Body of pancreas (tissue), 4 donors: ENCODE measurements around the gene PIP5K1A.
"Not testable (repeated sequence)": the region's sequence is repeated elsewhere in the genome, so short reads cannot be mapped to it uniquely, and the experiment has no call there.

ENCODE experiments used
- CTCF ChIP-seq, 7 experiments: fragments of 450-650 bp in 4 of 7; fragments of 200-600 bp in 3 of 7; sonication (generic) in 3 of 7; IDR thresholded peaks; one replicate each; pipeline ENCODE4 v1.5.1; 2016 to 2019; ENCODE audit warnings: antibody characterized with exemption in 7 of 7
- POLR2A ChIP-seq, 3 donors: fragments of 450-650 bp; IDR thresholded peaks; one replicate each; pipeline ENCODE4 v1.6.1; 2016; ENCODE audit warnings: antibody characterized with exemption in 3 of 3, mild to moderate bottlenecking in 2 of 3

GRCh38 chr1:151275341-151275740 is 77.0 kb downstream of the PIP5K1A start:
- not testable (repeated sequence) for TF ChIP-seq POLR2A, CTCF (IDR thresholded peaks at IDR 0.05)
